ENCODE results near the gene ZNF235. TPM values are rescaled to one million over a fixed set of nuclear protein-coding genes. Genes with fewer than 3 reads are reported as not detected.

The ZNF235 gene
- total and polyA plus RNA-seq, 2 donors (not counting 1 experiment from before 2014, with no cell fraction given): 2.9 to 5.8 TPM

DNA sequence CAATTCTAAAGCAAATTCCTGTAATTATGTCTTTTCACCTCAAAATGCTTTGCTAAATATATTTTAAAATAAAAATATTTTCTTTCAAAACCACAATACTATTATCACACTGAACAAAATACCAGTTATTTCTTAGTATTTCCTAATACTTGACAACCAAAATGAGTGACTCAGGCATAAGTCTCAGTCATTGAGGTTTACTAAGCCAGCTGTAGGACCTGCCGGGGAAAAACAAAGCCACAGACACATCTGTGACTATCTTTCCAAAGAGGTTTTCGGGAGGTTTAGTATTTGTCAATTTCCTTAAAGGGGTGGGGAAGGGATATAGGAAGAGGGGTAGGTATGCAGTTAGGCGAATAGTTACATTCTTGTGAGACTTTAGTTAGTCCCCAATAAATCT is 3.2 kb upstream of the ZNF235 start:
- Histone ChIP-seq H3K36me3 (ENCODE audit: control insufficient read depth, insufficient read depth, low read length) (no peaks in the 10 kb centered on the region), H3K9ac (ENCODE audit: insufficient read depth, low read length) (no peak overlapping the region), H3K9me3 (ENCODE audit: control insufficient read depth, insufficient read depth, low read depth, low read length) (no peaks in the 10 kb centered on the region), H3K27ac (ENCODE audit: insufficient read depth, low read length) (no peak overlapping the region), H3K27me3 (ENCODE audit: control insufficient read depth, insufficient read depth, low read length) (no peaks in the 10 kb centered on the region), H2AFZ (ENCODE audit: low read length) (no peak overlapping the region), H3K4me3 (replicated peaks in 1 of 4; ENCODE audit: control extremely low read depth in 1 of 4, insufficient read depth in 1 of 4, low read depth in 3 of 4, low read length in 4 of 4) (no peak overlapping the region), H3K4me2 (ENCODE audit: extremely low read depth, insufficient read depth, low read length) (no peak overlapping the region), H3K79me2 (ENCODE audit: control insufficient read depth, insufficient read depth, low read length) (no peaks in the 10 kb centered on the region), H3K4me1 (ENCODE audit: control insufficient read depth, extremely low read depth, insufficient read depth, low read length) (peaks cover 4% of the 10 kb centered on the region), H4K20me1 (ENCODE audit: control insufficient read depth, extremely low read depth, insufficient read depth, low read length) (no peaks in the 10 kb centered on the region)
- DNase-seq (ENCODE audit: low read depth in 2 of 2): peak in 1 of 2 donors; percentile 22
- TF ChIP-seq, protein P1, sequence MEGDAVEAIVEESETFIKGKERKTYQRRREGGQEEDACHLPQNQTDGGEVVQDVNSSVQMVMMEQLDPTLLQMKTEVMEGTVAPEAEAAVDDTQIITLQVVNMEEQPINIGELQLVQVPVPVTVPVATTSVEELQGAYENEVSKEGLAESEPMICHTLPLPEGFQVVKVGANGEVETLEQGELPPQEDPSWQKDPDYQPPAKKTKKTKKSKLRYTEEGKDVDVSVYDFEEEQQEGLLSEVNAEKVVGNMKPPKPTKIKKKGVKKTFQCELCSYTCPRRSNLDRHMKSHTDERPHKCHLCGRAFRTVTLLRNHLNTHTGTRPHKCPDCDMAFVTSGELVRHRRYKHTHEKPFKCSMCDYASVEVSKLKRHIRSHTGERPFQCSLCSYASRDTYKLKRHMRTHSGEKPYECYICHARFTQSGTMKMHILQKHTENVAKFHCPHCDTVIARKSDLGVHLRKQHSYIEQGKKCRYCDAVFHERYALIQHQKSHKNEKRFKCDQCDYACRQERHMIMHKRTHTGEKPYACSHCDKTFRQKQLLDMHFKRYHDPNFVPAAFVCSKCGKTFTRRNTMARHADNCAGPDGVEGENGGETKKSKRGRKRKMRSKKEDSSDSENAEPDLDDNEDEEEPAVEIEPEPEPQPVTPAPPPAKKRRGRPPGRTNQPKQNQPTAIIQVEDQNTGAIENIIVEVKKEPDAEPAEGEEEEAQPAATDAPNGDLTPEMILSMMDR (conservative IDR thresholded peaks at IDR 0.05 in 1 of 2, IDR thresholded peaks at IDR 0.05 in 1 of 2; ENCODE audit: low read depth in 1 of 2, low read length in 2 of 2): no peak
- TF ChIP-seq EZH2 (IDR thresholded peaks at IDR 0.05; ENCODE audit: low read length, missing control alignments): no peak

GRCh38 chr19:44306283-44306682 is 1.5 kb upstream of the ZNF235 start:
- H3K79me2 ChIP-seq (ENCODE audit: control insufficient read depth, insufficient read depth, low read length): no peaks in the 10 kb centered on the region
- TF ChIP-seq, protein P1 (conservative IDR thresholded peaks at IDR 0.05 in 1 of 2, IDR thresholded peaks at IDR 0.05 in 1 of 2; ENCODE audit: low read depth in 1 of 2, low read length in 2 of 2): no peak
- TF ChIP-seq EZH2 (IDR thresholded peaks at IDR 0.05; ENCODE audit: low read length, missing control alignments): no peak
- H3K4me1 ChIP-seq (ENCODE audit: control insufficient read depth, extremely low read depth, insufficient read depth, low read length): peaks cover 4% of the 10 kb centered on the region
- H2AFZ ChIP-seq (ENCODE audit: low read length): no peak overlapping the region
- H3K27ac ChIP-seq (ENCODE audit: insufficient read depth, low read length): no peak overlapping the region
- no peak for DNase-seq (ENCODE audit: low read depth in 2 of 2)
- H3K36me3 ChIP-seq (ENCODE audit: control insufficient read depth, insufficient read depth, low read length): no peaks in the 10 kb centered on the region
- no peaks in the 10 kb centered on the region for H3K27me3 ChIP-seq (ENCODE audit: control insufficient read depth, insufficient read depth, low read length)
- H4K20me1 ChIP-seq (ENCODE audit: control insufficient read depth, extremely low read depth, insufficient read depth, low read length): no peaks in the 10 kb centered on the region
- H3K9me3 ChIP-seq (ENCODE audit: control insufficient read depth, insufficient read depth, low read depth, low read length): no peaks in the 10 kb centered on the region
- no peak overlapping the region for H3K4me3 ChIP-seq (replicated peaks in 1 of 4; ENCODE audit: control extremely low read depth in 1 of 4, insufficient read depth in 1 of 4, low read depth in 3 of 4, low read length in 4 of 4)
- no peak overlapping the region for H3K4me2 ChIP-seq (ENCODE audit: extremely low read depth, insufficient read depth, low read length)
- no peak overlapping the region for H3K9ac ChIP-seq (ENCODE audit: insufficient read depth, low read length)

GRCh38 chr19:44305457-44305856 is 632 bp upstream of the ZNF235 start:
- Histone ChIP-seq H3K4me3 (replicated peaks in 1 of 4; ENCODE audit: control extremely low read depth in 1 of 4, insufficient read depth in 1 of 4, low read depth in 3 of 4, low read length in 4 of 4) (peak overlapping the region in 2 of 4 experiments; percentile 84 to 97), H3K36me3 (ENCODE audit: control insufficient read depth, insufficient read depth, low read length) (no peaks in the 10 kb centered on the region), H3K79me2 (ENCODE audit: control insufficient read depth, insufficient read depth, low read length) (no peaks in the 10 kb centered on the region), H3K4me2 (ENCODE audit: extremely low read depth, insufficient read depth, low read length) (peak overlapping the region; percentile 56), H3K27ac (ENCODE audit: insufficient read depth, low read length) (no peak overlapping the region), H3K9me3 (ENCODE audit: control insufficient read depth, insufficient read depth, low read depth, low read length) (no peaks in the 10 kb centered on the region), H3K27me3 (ENCODE audit: control insufficient read depth, insufficient read depth, low read length) (no peaks in the 10 kb centered on the region), H3K9ac (ENCODE audit: insufficient read depth, low read length) (no peak overlapping the region), H3K4me1 (ENCODE audit: control insufficient read depth, extremely low read depth, insufficient read depth, low read length) (peaks cover 4% of the 10 kb centered on the region), H4K20me1 (ENCODE audit: control insufficient read depth, extremely low read depth, insufficient read depth, low read length) (no peaks in the 10 kb centered on the region), H2AFZ (ENCODE audit: low read length) (peak overlapping the region; percentile 13)
- DNase-seq (ENCODE audit: low read depth in 2 of 2): no peak
- TF ChIP-seq, protein P1 (conservative IDR thresholded peaks at IDR 0.05 in 1 of 2, IDR thresholded peaks at IDR 0.05 in 1 of 2; ENCODE audit: low read depth in 1 of 2, low read length in 2 of 2): no peak
- no peak for TF ChIP-seq EZH2 (IDR thresholded peaks at IDR 0.05; ENCODE audit: low read length, missing control alignments)
